Measurements from ENCODE around the gene SPIRE1. TPM values are rescaled to one million over a fixed set of nuclear protein-coding genes. Genes with fewer than 3 reads are reported as not detected.

SPIRE1 gene
- total and polyA plus RNA-seq, 2 experiments from 2014 or later, result 10.7 to 28.6 TPM

DNA sequence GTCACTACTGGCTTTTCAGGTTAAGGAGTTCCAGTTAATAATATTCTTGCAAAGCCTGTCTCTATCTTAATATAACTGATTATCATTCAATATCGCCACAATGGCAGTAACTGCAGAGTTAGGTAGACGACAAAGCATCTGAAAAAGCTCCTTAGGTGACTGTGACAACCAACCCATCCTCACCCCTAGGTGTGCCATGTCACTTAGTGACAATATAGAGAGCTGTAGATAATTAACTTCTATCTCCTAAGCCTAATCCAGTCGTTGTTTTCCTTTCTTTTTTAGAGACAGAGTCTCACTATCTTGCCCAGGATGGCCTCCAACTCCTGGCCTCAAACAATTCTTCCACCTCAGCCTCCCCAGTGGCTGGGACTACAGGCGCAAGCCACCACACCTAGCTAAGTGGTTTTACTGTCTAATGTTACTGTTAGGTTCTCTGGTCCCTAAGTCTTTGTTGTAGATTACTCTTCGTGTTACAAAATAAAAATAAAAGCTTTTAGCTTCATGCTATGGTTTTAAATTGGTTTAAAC, 65.2 kb downstream of the SPIRE1 start:
- Histone ChIP-seq H3K9me2 (ENCODE audit: insufficient read depth) (no peaks in the 10 kb centered on the region), H4K20me1 (ENCODE audit: insufficient read depth) (no peaks in the 10 kb centered on the region), H3K4me3 (no peak overlapping the region), H3K27ac (no peak overlapping the region), H3K4me2 (ENCODE audit: unreplicated experiment) (no peak overlapping the region), H3K9ac (no peak overlapping the region), H3F3A (ENCODE audit: insufficient read depth) (peaks cover 22% of the 10 kb centered on the region), H3K79me2 (ENCODE audit: insufficient read depth) (peaks cover 88% of the 10 kb centered on the region), H3K27me3 (replicated peaks; ENCODE audit: insufficient read depth) (no peaks in the 10 kb centered on the region), H3K9me3 (ENCODE audit: low read depth) (no peaks in the 10 kb centered on the region), H3K36me3 (ENCODE audit: low read depth) (no peaks in the 10 kb centered on the region), H2AFZ (no peak overlapping the region), H3K4me1 (ENCODE audit: insufficient read depth) (peaks cover 27% of the 10 kb centered on the region)
- no peak for TF ChIP-seq EZH2phosphoT487 (IDR thresholded peaks at IDR 0.05; ENCODE audit: insufficient read depth, low read depth)
- no peak for TF ChIP-seq EZH2 (IDR thresholded peaks at IDR 0.05; ENCODE audit: insufficient read depth, poor library complexity, severe bottlenecking)
- DNase-seq, result no peak
- in situ Hi-C loops (cut with MboI), result no loop called here
- 77 to 79% methylated on average over 5 of the region's 5 CpGs for WGBS, 2 experiments (ENCODE audit: low coverage in 1 of 2, low lambda C conversion rate in 2 of 2, missing lambda C conversion rate in 2 of 2)

DNA sequence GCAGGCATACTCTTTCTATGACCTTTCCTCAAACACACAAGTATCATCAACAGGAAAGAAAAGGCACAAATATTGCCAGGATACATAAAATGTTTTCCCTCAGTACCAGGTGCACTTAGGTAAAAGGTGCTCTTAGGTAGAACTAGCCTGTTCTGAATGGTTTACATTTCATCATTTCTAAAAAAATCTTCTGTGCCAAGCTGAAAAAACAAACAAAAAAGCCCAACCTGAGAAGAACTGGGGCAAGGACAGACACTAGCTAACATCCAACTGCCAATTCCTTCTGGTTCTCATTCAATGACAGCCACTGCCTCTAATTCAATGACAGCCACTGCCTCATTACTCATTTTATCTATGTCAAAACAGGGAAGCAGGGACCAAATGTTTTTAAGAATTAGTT, 68.5 kb downstream of the SPIRE1 start:
- Histone ChIP-seq H2AFZ (no peak overlapping the region), H4K20me1 (ENCODE audit: insufficient read depth) (no peaks in the 10 kb centered on the region), H3K27me3 (replicated peaks; ENCODE audit: insufficient read depth) (no peaks in the 10 kb centered on the region), H3K79me2 (ENCODE audit: insufficient read depth) (peaks cover 100% of the 10 kb centered on the region), H3K9me2 (ENCODE audit: insufficient read depth) (no peaks in the 10 kb centered on the region), H3K9ac (no peak overlapping the region), H3K36me3 (ENCODE audit: low read depth) (no peaks in the 10 kb centered on the region), H3F3A (ENCODE audit: insufficient read depth) (no peaks in the 10 kb centered on the region), H3K4me1 (ENCODE audit: insufficient read depth) (peaks cover 7% of the 10 kb centered on the region; the same call in 1 of the 2 replicates), H3K9me3 (ENCODE audit: low read depth) (no peaks in the 10 kb centered on the region), H3K27ac (no peak overlapping the region), H3K4me2 (ENCODE audit: unreplicated experiment) (no peak overlapping the region), H3K4me3 (no peak overlapping the region)
- in situ Hi-C loops (cut with MboI), result no loop called here
- TF ChIP-seq EZH2 (IDR thresholded peaks at IDR 0.05; ENCODE audit: insufficient read depth, poor library complexity, severe bottlenecking), result no peak
- TF ChIP-seq EZH2phosphoT487 (IDR thresholded peaks at IDR 0.05; ENCODE audit: insufficient read depth, low read depth), result no peak
- no peak for DNase-seq

DNA sequence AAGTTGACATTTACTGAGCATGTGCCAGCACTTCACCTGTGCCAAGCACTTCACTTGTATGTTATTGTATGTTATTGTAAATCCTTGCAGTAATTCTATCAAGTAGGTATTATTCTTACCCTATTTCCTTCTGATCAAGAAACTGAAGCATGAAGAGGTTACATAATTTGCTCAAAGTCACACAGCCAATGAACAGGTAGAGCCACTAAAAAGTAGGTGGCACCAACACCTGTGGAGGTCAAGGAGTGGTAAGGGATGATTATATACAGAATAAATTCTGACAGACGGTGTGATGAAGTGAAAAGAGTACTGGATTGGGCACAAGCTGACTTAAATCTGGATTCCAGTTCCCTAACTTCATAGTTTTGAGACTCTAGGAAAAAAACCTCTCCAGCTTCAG, 71.0 kb downstream of the SPIRE1 start:
- Histone ChIP-seq H3K79me2 (ENCODE audit: insufficient read depth) (peaks cover 100% of the 10 kb centered on the region), H3K27ac (no peak overlapping the region), H3K9me2 (ENCODE audit: insufficient read depth) (no peaks in the 10 kb centered on the region), H3K27me3 (replicated peaks; ENCODE audit: insufficient read depth) (no peaks in the 10 kb centered on the region), H3K9ac (no peak overlapping the region), H4K20me1 (ENCODE audit: insufficient read depth) (no peaks in the 10 kb centered on the region), H3K4me3 (no peak overlapping the region), H3F3A (ENCODE audit: insufficient read depth) (no peaks in the 10 kb centered on the region), H3K4me2 (ENCODE audit: unreplicated experiment) (no peak overlapping the region), H3K4me1 (ENCODE audit: insufficient read depth) (no peaks in the 10 kb centered on the region), H3K36me3 (ENCODE audit: low read depth) (no peaks in the 10 kb centered on the region), H2AFZ (no peak overlapping the region), H3K9me3 (ENCODE audit: low read depth) (no peaks in the 10 kb centered on the region)
- no peak for TF ChIP-seq EZH2phosphoT487 (IDR thresholded peaks at IDR 0.05; ENCODE audit: insufficient read depth, low read depth)
- no peak for TF ChIP-seq EZH2 (IDR thresholded peaks at IDR 0.05; ENCODE audit: insufficient read depth, poor library complexity, severe bottlenecking)
- WGBS, 2 experiments (ENCODE audit: low coverage in 1 of 2, low lambda C conversion rate in 2 of 2, missing lambda C conversion rate in 2 of 2), result 40 to 73% methylated on average over 1 of the region's 1 CpG
- no peak for DNase-seq
- in situ Hi-C loops (cut with MboI), result no loop called here

DNA sequence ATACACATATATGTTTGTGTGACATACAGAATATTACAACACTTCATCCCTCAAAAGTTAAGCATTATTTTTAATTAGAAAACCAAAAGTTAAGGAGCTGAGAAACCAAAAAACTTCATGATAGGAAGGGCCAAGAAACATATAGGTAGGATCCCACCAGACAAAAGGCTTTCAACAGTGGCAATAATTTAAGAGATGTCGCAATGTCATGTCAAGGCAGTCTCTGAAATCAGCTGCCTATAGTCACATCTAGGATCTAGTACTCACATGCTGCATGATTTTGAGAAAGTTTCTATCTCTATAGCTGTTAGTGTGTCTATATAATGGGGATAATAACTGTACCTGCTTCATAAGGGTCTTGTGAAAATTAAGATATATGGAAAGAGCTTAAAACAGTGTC, 72.7 kb downstream of the SPIRE1 start:
- H3K9ac ChIP-seq, result no peak overlapping the region
- no peak overlapping the region for H3K27ac ChIP-seq
- H2AFZ ChIP-seq, result no peak overlapping the region
- no peaks in the 10 kb centered on the region for H3F3A ChIP-seq (ENCODE audit: insufficient read depth)
- no peaks in the 10 kb centered on the region for H3K27me3 ChIP-seq (replicated peaks; ENCODE audit: insufficient read depth)
- in situ Hi-C loops (cut with MboI), result no loop called here
- WGBS, 2 experiments (ENCODE audit: low coverage in 1 of 2, low lambda C conversion rate in 2 of 2, missing lambda C conversion rate in 2 of 2), result 95 to 100% methylated on average over 1 of the region's 1 CpG
- H3K36me3 ChIP-seq (ENCODE audit: low read depth), result no peaks in the 10 kb centered on the region
- TF ChIP-seq EZH2phosphoT487 (IDR thresholded peaks at IDR 0.05; ENCODE audit: insufficient read depth, low read depth) (no peak), EZH2 (IDR thresholded peaks at IDR 0.05; ENCODE audit: insufficient read depth, poor library complexity, severe bottlenecking) (no peak)
- H3K9me2 ChIP-seq (ENCODE audit: insufficient read depth), result no peaks in the 10 kb centered on the region
- H3K4me2 ChIP-seq (ENCODE audit: unreplicated experiment), result no peak overlapping the region
- no peaks in the 10 kb centered on the region for H3K9me3 ChIP-seq (ENCODE audit: low read depth)
- DNase-seq, result no peak
- H3K4me3 ChIP-seq, result no peak overlapping the region
- no peaks in the 10 kb centered on the region for H4K20me1 ChIP-seq (ENCODE audit: insufficient read depth)
- H3K79me2 ChIP-seq (ENCODE audit: insufficient read depth), result peaks cover 100% of the 10 kb centered on the region
- no peaks in the 10 kb centered on the region for H3K4me1 ChIP-seq (ENCODE audit: insufficient read depth)

All from GM23248 (cell line).